ENCODE measurements around the gene SCFD1. TPM values are rescaled to one million over a fixed set of nuclear protein-coding genes. Genes with fewer than 3 reads are reported as not detected.

Gene SCFD1
- total RNA-seq, 1 donor from 2014 or later = 95.1 TPM

DNA sequence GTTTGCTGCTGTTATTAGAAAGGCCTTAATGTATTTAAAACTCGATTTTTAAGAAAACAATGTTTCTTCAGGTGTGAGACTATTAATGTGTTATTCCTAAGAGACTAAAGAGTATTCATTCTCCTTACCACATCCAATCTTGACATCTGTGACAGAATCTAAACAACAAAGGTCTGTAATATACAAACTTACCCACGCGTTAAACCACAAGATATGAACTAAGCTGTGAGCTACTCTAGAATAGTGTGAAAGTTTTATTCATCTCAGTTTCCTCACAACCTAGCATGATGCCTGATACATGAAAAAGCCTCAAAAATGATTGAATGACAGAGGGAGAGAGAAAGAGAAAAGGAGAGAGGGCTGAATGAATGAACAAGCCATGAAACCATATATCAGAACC, 135.0 kb downstream of the SCFD1 start:
- no peak for DNase-seq (ENCODE audit: low spot score)

DNA sequence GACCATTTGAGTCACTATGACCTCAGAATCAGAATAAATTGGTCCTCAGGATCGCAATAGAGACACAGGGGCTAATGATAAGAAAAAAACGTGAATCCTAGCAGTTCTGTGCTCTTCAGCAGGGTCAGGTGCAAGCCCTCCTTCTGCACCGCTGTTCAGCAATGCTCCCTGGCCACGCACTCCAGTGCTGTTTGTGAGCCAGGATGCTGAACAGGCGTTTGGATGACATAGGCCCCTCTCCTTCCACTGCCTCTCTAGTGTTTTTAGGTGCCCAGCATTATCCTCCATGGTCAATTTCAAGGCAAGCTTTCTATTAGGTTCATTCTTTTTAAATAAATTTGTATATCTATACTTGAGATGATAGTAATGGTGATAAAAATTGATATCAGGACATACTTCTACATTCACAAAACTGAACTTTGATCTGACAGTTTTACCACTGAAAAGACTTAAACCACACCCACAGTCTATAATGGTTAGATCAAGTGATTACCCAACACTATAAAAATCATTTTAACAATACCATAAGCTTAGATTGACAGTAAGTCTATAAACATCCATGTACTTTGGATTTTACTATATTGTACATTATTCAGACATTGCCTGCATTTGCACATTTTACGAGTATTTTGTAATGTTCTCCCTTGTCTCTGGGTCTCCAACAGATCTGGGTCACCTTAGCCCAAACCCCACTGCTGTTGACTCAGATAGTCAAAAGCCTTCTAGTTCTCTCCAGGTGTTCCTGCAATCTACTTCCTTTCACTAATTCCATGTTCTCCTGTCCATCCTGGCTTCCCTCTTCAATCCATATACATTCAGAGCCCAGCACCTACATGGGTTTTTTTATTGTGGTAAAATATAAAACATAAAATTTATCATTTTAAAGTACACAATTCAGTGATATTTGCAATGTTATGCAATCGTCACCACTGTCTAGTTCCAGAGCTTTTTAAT, 137.3 kb downstream of the SCFD1 start:
- no peak for DNase-seq (ENCODE audit: low spot score)

DNA sequence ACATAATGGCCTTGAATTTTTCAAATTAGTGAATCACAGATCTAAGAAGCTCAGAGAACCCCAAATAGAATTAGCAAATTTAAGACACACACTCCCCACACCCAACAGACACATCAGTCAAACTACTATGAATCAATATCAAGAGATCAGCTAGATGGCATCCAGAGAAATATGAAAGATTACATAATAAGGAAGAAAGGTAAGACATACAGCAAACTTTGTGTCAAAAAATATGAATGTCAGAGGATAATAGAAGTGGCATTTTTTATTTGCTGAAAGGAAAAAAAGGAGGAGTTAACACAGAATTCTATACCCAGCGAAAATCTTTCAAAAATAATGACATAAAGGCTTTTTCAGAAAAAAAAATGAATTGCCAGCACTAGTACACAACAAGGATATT, 141.8 kb downstream of the SCFD1 start:
- no peak for DNase-seq (ENCODE audit: low spot score)

DNA sequence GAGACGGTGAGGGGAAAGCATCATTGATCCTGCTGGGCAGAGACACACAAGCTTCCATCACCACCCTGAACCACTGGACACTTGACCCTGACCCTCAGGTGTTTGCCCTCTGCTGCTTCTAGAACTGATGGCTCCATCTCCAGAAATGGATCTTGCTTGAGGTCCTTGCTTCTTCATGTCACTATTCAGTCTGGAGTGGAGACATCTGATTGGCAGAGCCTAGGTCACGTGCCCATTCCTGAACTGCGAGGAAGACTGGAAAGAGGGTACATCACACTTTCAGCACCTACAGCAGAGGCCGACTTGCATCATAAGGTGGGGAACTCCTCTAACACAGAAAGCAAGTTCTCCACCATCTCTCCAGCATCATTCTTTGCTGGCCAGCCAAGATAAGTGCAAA, 145.5 kb downstream of the SCFD1 start:
- DNase-seq (ENCODE audit: low spot score) = no peak

DNA sequence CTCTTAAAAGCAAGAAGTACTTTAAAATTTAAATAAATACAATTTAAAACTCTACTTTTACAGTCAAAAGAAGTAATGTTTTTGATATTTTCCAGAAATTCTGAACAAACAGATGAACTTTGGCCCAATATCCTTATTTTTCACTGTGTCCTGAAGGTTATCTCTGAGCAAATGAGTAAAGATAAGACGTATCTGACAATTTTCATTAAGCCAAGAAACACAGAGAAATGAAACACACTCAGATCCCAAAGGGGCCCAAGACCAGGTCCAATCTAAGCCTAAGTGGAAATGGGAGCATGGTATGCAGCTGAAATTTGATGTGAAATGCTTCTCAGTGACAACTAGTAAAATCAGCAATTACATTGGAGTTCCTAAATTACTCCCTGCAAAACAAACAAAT, 146.7 kb downstream of the SCFD1 start:
- no peak for DNase-seq (ENCODE audit: low spot score)

DNA sequence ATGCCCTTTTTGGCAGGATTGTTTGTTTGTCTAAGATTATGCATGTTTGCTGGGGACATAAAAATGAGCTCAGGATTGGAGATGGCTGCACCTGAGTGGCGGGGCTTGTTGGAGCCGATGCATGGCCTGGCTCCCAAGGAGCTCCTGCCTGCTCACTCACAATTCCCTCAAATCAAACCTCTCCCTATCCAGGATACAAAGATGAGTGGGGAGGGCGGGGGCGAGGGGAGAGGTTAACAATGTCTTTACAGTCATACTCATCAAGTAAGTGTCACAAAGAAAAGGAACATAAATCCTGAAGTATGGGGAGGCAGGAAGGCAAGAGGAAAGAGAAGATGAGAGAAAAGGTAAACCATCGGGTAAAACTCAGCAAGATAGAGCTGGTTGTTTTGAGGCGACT, 148.3 kb downstream of the SCFD1 start:
- no peak for DNase-seq (ENCODE audit: low spot score)

DNA sequence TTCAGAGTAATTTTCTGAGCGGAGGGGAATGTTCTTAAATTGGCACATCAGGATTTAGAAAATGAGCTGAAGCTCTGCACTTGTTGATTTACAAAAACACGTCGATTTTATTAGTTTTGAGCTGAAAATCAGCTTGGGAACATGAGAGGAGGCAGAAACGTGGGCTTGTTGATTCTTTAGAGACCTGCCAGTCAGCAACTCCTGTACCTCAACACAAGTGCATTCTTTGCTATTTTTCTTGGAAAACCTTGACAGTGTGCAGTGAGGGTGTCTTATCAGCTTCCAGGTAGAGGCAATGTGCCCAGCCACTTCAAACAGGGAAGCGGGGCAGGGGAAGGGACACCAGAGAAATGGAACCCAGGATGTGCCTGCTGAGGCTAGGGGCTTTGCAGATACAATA, 149.5 kb downstream of the SCFD1 start:
- DNase-seq (ENCODE audit: low spot score) = no peak

DNA sequence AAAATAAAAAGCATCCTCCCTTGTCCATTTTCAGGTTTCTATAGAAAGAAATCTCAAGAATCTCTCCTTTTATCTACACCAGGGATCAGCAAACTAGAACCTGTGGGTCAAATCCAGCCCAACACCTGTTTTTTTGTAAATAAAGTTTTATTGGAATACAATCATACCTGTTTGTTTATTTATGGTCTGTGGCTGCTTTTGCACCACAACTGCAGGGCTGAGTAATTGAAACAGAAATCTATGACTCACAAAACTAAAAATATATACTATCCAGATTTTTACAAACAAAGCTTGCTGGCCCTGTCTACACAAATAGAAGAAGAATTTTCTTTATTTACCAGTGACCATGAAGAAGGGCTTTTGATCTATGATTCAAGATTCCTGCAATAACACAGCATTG, 157.1 kb downstream of the SCFD1 start:
- no peak for DNase-seq (ENCODE audit: low spot score)

Other genes with a start within 250 kb of the SCFD1 start
- gene G2E3, start 63.2 kb upstream of the SCFD1 start, total RNA-seq = 20.8 TPM

Data from ureter (tissue), 1 donor.